ENCODE measurements around the gene MIP. TPM values are rescaled to one million over a fixed set of nuclear protein-coding genes. Genes with fewer than 3 reads are reported as not detected.

The MIP gene
- total RNA-seq, 1 donor from 2014 or later, result 0.26 TPM

- Histone ChIP-seq H3K27me3 (ENCODE audit: control insufficient read depth, insufficient read depth, low read length) (no peaks in the 10 kb centered on the region), H3K36me3 (ENCODE audit: control insufficient read depth, insufficient read depth, low read length) (peaks cover 6% of the 10 kb centered on the region), H3K4me3 (ENCODE audit: low read depth, low read length) (peak within 1 kb of the TSS; percentile 75)
- TF ChIP-seq, protein P1, sequence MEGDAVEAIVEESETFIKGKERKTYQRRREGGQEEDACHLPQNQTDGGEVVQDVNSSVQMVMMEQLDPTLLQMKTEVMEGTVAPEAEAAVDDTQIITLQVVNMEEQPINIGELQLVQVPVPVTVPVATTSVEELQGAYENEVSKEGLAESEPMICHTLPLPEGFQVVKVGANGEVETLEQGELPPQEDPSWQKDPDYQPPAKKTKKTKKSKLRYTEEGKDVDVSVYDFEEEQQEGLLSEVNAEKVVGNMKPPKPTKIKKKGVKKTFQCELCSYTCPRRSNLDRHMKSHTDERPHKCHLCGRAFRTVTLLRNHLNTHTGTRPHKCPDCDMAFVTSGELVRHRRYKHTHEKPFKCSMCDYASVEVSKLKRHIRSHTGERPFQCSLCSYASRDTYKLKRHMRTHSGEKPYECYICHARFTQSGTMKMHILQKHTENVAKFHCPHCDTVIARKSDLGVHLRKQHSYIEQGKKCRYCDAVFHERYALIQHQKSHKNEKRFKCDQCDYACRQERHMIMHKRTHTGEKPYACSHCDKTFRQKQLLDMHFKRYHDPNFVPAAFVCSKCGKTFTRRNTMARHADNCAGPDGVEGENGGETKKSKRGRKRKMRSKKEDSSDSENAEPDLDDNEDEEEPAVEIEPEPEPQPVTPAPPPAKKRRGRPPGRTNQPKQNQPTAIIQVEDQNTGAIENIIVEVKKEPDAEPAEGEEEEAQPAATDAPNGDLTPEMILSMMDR (IDR thresholded peaks at IDR 0.05; ENCODE audit: insufficient read depth, low read length, severe bottlenecking), result peak; percentile 31
- FAIRE-seq (no peak), DNase-seq (ENCODE audit: low read depth) (peak; percentile 80)
These were observed 14.0 kb upstream of the MIP start, which contains the start of gene SPRYD4 for GRCh38 chr12:56468216-56469006. Gene SPRYD4, plus strand, starts transcription at chr12:56468578. Its CDS starts 14 bp downstream, at chr12:56468592.

GRCh38 chr12:56462565-56462964 lies 8.1 kb upstream of the MIP start:
- no peak overlapping the region for H3K4me3 ChIP-seq (ENCODE audit: low read depth, low read length)
- H3K27me3 ChIP-seq (ENCODE audit: control insufficient read depth, insufficient read depth, low read length), result no peaks in the 10 kb centered on the region
- H3K36me3 ChIP-seq (ENCODE audit: control insufficient read depth, insufficient read depth, low read length), result no peaks in the 10 kb centered on the region
- FAIRE-seq, result no peak
- no peak for DNase-seq (ENCODE audit: low read depth)
- TF ChIP-seq, protein P1 (IDR thresholded peaks at IDR 0.05; ENCODE audit: insufficient read depth, low read length, severe bottlenecking), result no peak

- no peaks in the 10 kb centered on the region for H3K36me3 ChIP-seq (ENCODE audit: control insufficient read depth, insufficient read depth, low read length)
- no peak overlapping the region for H3K4me3 ChIP-seq (ENCODE audit: low read depth, low read length)
- DNase-seq (ENCODE audit: low read depth) (peak; percentile 54), FAIRE-seq (no peak)
- TF ChIP-seq, protein P1 (IDR thresholded peaks at IDR 0.05; ENCODE audit: insufficient read depth, low read length, severe bottlenecking), result no peak
- H3K27me3 ChIP-seq (ENCODE audit: control insufficient read depth, insufficient read depth, low read length), result no peaks in the 10 kb centered on the region
These were observed 7.0 kb upstream of the MIP start for GRCh38 chr12:56461235-56462159.

GRCh38 chr12:56457817-56458216 lies 3.4 kb upstream of the MIP start:
- no peaks in the 10 kb centered on the region for H3K36me3 ChIP-seq (ENCODE audit: control insufficient read depth, insufficient read depth, low read length)
- no peaks in the 10 kb centered on the region for H3K27me3 ChIP-seq (ENCODE audit: control insufficient read depth, insufficient read depth, low read length)
- no peak overlapping the region for H3K4me3 ChIP-seq (ENCODE audit: low read depth, low read length)
- DNase-seq (ENCODE audit: low read depth), result no peak
- FAIRE-seq, result no peak
- TF ChIP-seq, protein P1 (IDR thresholded peaks at IDR 0.05; ENCODE audit: insufficient read depth, low read length, severe bottlenecking), result no peak

GRCh38 chr12:56451147-56451546 lies 3.3 kb downstream of the MIP start:
- no peak overlapping the region for H3K4me3 ChIP-seq (ENCODE audit: low read depth, low read length)
- no peak for FAIRE-seq
- H3K36me3 ChIP-seq (ENCODE audit: control insufficient read depth, insufficient read depth, low read length), result no peaks in the 10 kb centered on the region
- TF ChIP-seq, protein P1 (IDR thresholded peaks at IDR 0.05; ENCODE audit: insufficient read depth, low read length, severe bottlenecking), result no peak
- no peaks in the 10 kb centered on the region for H3K27me3 ChIP-seq (ENCODE audit: control insufficient read depth, insufficient read depth, low read length)
- no peak for DNase-seq (ENCODE audit: low read depth)
